ENCODE data around the gene CELSR1. TPM values are rescaled to one million over a fixed set of nuclear protein-coding genes. Genes with fewer than 3 reads are reported as not detected.

CELSR1 gene
- total and polyA plus RNA-seq, 10 donors = 4.3 to 13.1 (median 8.4) TPM

DNA sequence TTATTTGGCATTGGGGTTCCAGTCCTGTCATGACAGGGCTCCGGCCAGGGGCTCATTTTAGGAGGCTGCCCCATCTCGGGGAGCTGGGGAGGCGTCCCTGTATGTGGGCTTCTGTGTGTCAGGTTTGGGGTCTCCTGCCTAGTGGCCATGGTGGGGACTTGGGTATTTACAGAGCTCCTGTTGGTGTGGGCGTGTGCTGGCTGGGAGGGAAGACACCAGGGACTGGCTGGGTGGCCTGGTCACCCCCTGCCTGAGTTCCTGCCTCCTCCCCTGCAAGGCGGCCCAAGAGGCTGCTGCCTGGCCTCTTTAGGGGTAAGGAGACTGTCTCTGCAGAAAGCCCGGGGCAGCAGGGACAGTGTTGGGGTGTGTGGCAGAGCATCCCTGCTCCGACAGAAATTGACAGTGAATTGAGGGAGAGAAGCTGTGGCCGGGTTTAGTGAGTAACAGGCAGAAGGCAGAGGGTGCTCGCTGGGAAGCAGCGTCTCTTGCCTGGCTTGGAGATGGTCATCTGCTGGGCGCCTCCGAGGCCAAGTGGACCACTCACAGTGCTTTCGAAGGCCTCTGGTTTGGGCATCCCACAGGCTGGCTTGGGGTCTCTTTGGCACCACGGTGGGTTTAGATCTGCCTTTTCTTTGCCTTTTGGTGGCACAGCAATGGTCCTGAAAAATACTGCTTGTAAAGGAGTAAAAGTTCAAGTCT lies 42.5 kb upstream of the CELSR1 start:
- 87 to 96% (median 89%) methylated on average over 10 to 14 of the region's 14 CpGs for WGBS, 5 donors
- TF ChIP-seq POLR2AphosphoS5 (IDR thresholded peaks at IDR 0.05) (no peak), CTCF (IDR thresholded peaks at IDR 0.05 in 8 of 11, conservative IDR thresholded peaks at IDR 0.05 in 3 of 11) (no peak), POLR2A (IDR thresholded peaks at IDR 0.05) (no peak)
- Histone ChIP-seq H3K36me3 (no peaks in the 10 kb centered on the region), H3K27me3 (replicated peaks in 1 of 7) (no peaks in the 10 kb centered on the region), H3K9me3 (no peaks in the 10 kb centered on the region), H3K4me1 (peaks cover 23 to 88% (median 65%) of the 10 kb centered on the region in 6 donors), H3K4me3 (no peak overlapping the region), H3K27ac (no peak overlapping the region)
- intact Hi-C loops (cut with DNase I; ENCODE audit: low total_unique reads) = no loop called here
- peak; percentile 73 for DNase-seq

- no peaks in the 10 kb centered on the region for H3K9me3 ChIP-seq
- 76 to 79% (median 77%) methylated on average over 13 to 15 of the region's 15 CpGs for WGBS, 5 donors
- H3K27ac ChIP-seq = peak overlapping the region in 1 of 8 donors; percentile 85
- H3K4me1 ChIP-seq = peaks cover 23 to 88% (median 68%) of the 10 kb centered on the region in 6 donors
- H3K36me3 ChIP-seq = no peaks in the 10 kb centered on the region
- DNase-seq = peak; percentile 72
- H3K27me3 ChIP-seq (replicated peaks in 1 of 7) = no peaks in the 10 kb centered on the region
- TF ChIP-seq POLR2AphosphoS5 (IDR thresholded peaks at IDR 0.05) (no peak), POLR2A (IDR thresholded peaks at IDR 0.05) (no peak), CTCF (IDR thresholded peaks at IDR 0.05 in 8 of 11, conservative IDR thresholded peaks at IDR 0.05 in 3 of 11) (no peak)
- intact Hi-C loops (cut with DNase I; ENCODE audit: low total_unique reads) = no loop called here
- peak overlapping the region in 3 of 8 donors; percentile 62 to 85 (median 63) for H3K4me3 ChIP-seq
Observed at GRCh38 chr22:46578824-46579561, 41.6 kb upstream of the CELSR1 start.

GRCh38 chr22:46578251-46578823 lies 40.9 kb upstream of the CELSR1 start:
- Histone ChIP-seq H3K4me1 (peaks cover 23 to 91% (median 68%) of the 10 kb centered on the region in 6 donors), H3K36me3 (no peaks in the 10 kb centered on the region), H3K9me3 (no peaks in the 10 kb centered on the region), H3K27me3 (replicated peaks in 1 of 7) (no peaks in the 10 kb centered on the region), H3K4me3 (peak overlapping the region in 6 of 8 donors; percentile 45 to 85 (median 62)), H3K27ac (peak overlapping the region in 2 of 8 donors; percentile 5 to 85)
- intact Hi-C loops (cut with DNase I; ENCODE audit: low total_unique reads) = no loop called here
- WGBS, 5 donors = 42 to 63% (median 53%) methylated on average over 9 of the region's 9 CpGs
- peak; percentile 76 for DNase-seq
- TF ChIP-seq POLR2A (IDR thresholded peaks at IDR 0.05) = no peak
- no peak for TF ChIP-seq CTCF (IDR thresholded peaks at IDR 0.05 in 8 of 11, conservative IDR thresholded peaks at IDR 0.05 in 3 of 11)
- no peak for TF ChIP-seq POLR2AphosphoS5 (IDR thresholded peaks at IDR 0.05)

All from spleen (tissue), 11 donors.